Measurements from ENCODE around the gene SP1. TPM values are rescaled to one million over a fixed set of nuclear protein-coding genes. Genes with fewer than 3 reads are reported as not detected.

SP1 gene
- total RNA-seq, 1 experiment from 2014 or later, result 83.3 TPM

- H3K4me3 Mint-ChIP-seq (ENCODE audit: unreplicated experiment), result no peak overlapping the region
- BruUV-seq (replicated peaks), result no TSS peak
- H3K27ac Mint-ChIP-seq (ENCODE audit: unreplicated experiment), result no peak overlapping the region
- peaks cover 7% of the 10 kb centered on the region for H3K27me3 Mint-ChIP-seq (ENCODE audit: insufficient read depth, unreplicated experiment)
- POLR2A ChIA-PET, result no interaction called here
- Histone ChIP-seq H3K4me1 (0 out of 2 replicates have a peak, but pooled peaks cover 2% of the 10 kb centered on the region), H3K4me3 (ENCODE audit: low read depth, low read length) (no peak overlapping the region), H3K27me3 (replicated peaks; ENCODE audit: control insufficient read depth, insufficient read depth, low read length) (no peaks in the 10 kb centered on the region), H3K9me3 (no peaks in the 10 kb centered on the region), H3K36me3 (ENCODE audit: control insufficient read depth, insufficient read depth, low read length) (no peaks in the 10 kb centered on the region)
- peaks cover 11% of the 10 kb centered on the region for H3K4me1 Mint-ChIP-seq (ENCODE audit: low read depth, unreplicated experiment)
- intact Hi-C loops (cut with micrococcal nuclease; ENCODE audit: unreplicated experiment), result no loop called here
- CTCF ChIA-PET, result no interaction called here
- no peak for DNase-seq
- H3K36me3 Mint-ChIP-seq (ENCODE audit: insufficient read depth, unreplicated experiment), result no peaks in the 10 kb centered on the region
- TF ChIP-seq, protein P1, sequence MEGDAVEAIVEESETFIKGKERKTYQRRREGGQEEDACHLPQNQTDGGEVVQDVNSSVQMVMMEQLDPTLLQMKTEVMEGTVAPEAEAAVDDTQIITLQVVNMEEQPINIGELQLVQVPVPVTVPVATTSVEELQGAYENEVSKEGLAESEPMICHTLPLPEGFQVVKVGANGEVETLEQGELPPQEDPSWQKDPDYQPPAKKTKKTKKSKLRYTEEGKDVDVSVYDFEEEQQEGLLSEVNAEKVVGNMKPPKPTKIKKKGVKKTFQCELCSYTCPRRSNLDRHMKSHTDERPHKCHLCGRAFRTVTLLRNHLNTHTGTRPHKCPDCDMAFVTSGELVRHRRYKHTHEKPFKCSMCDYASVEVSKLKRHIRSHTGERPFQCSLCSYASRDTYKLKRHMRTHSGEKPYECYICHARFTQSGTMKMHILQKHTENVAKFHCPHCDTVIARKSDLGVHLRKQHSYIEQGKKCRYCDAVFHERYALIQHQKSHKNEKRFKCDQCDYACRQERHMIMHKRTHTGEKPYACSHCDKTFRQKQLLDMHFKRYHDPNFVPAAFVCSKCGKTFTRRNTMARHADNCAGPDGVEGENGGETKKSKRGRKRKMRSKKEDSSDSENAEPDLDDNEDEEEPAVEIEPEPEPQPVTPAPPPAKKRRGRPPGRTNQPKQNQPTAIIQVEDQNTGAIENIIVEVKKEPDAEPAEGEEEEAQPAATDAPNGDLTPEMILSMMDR (IDR thresholded peaks at IDR 0.05; ENCODE audit: insufficient read depth in 1 of 2, low read depth in 1 of 2, low read length in 1 of 2, severe bottlenecking in 1 of 2, unreplicated experiment in 1 of 2), result no peak
- no peaks in the 10 kb centered on the region for H3K9me3 Mint-ChIP-seq (ENCODE audit: unreplicated experiment)
These were observed 41.1 kb upstream of the SP1 start for GRCh38 chr12:53338916-53339315.

DNA sequence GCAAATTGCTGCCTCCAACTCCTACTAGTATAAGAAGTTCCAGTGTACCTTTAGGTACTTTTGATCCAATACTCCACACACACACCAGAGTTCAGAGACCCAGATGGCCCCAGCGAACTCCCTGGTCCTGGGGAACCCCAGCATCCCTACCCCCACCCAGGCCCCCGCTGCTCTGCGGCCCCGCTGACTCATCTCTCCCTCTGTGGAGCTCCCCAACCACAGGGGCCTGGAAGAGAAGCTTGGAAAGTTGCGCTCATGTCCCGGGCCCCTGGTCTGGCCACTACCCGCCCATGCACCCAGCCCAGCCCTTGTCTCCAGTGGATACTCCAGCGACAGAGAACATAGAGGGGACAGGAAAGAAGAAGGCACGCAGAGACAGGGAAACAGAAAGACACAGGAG is 39.6 kb upstream of the SP1 start:
- no peaks in the 10 kb centered on the region for H3K9me3 Mint-ChIP-seq (ENCODE audit: unreplicated experiment)
- H3K27ac Mint-ChIP-seq (ENCODE audit: unreplicated experiment), result no peak overlapping the region
- H3K4me3 Mint-ChIP-seq (ENCODE audit: unreplicated experiment), result no peak overlapping the region
- POLR2A ChIA-PET, result no interaction called here
- H3K9me3 ChIP-seq, result no peaks in the 10 kb centered on the region
- 0 out of 2 replicates have a peak, but pooled peaks cover 2% of the 10 kb centered on the region for H3K4me1 ChIP-seq
- TF ChIP-seq, protein P1 (IDR thresholded peaks at IDR 0.05; ENCODE audit: insufficient read depth in 1 of 2, low read depth in 1 of 2, low read length in 1 of 2, severe bottlenecking in 1 of 2, unreplicated experiment in 1 of 2), result no peak
- CTCF ChIA-PET, result interaction anchor here (0.5 kb wide), 1 partner anchor 19 kb away, joined by 3 read pairs; the partner anchor contains the start of gene AAAS
- intact Hi-C loops (cut with micrococcal nuclease; ENCODE audit: unreplicated experiment), result no loop called here
- no peaks in the 10 kb centered on the region for H3K36me3 Mint-ChIP-seq (ENCODE audit: insufficient read depth, unreplicated experiment)
- no peaks in the 10 kb centered on the region for H3K36me3 ChIP-seq (ENCODE audit: control insufficient read depth, insufficient read depth, low read length)
- peaks cover 17% of the 10 kb centered on the region for H3K4me1 Mint-ChIP-seq (ENCODE audit: low read depth, unreplicated experiment)
- no peak for DNase-seq
- peaks cover 7% of the 10 kb centered on the region for H3K27me3 Mint-ChIP-seq (ENCODE audit: insufficient read depth, unreplicated experiment)
- H3K4me3 ChIP-seq (ENCODE audit: low read depth, low read length), result no peak overlapping the region
- no peaks in the 10 kb centered on the region for H3K27me3 ChIP-seq (replicated peaks; ENCODE audit: control insufficient read depth, insufficient read depth, low read length)
- no TSS peak for BruUV-seq (replicated peaks)

- Histone ChIP-seq H3K4me1 (0 out of 2 replicates have a peak, but pooled peaks cover 2% of the 10 kb centered on the region), H3K27me3 (replicated peaks; ENCODE audit: control insufficient read depth, insufficient read depth, low read length) (no peaks in the 10 kb centered on the region), H3K9me3 (no peaks in the 10 kb centered on the region), H3K4me3 (ENCODE audit: low read depth, low read length) (no peak overlapping the region), H3K36me3 (ENCODE audit: control insufficient read depth, insufficient read depth, low read length) (no peaks in the 10 kb centered on the region)
- ChIA-PET POLR2A (no interaction called here), CTCF (interaction anchor here (1.4 to 2.4 kb wide), 2 partner anchors 18 to 22 kb away, joined by 4 to 6 read pairs; partner anchors contain the start of gene AAAS)
- TF ChIP-seq, protein P1 (IDR thresholded peaks at IDR 0.05; ENCODE audit: insufficient read depth in 1 of 2, low read depth in 1 of 2, low read length in 1 of 2, severe bottlenecking in 1 of 2, unreplicated experiment in 1 of 2), result no peak
- peak overlapping the region; percentile 15 for H3K4me3 Mint-ChIP-seq (ENCODE audit: unreplicated experiment)
- peaks cover 7% of the 10 kb centered on the region for H3K4me1 Mint-ChIP-seq (ENCODE audit: low read depth, unreplicated experiment)
- no peaks in the 10 kb centered on the region for H3K9me3 Mint-ChIP-seq (ENCODE audit: unreplicated experiment)
- no peak overlapping the region for H3K27ac Mint-ChIP-seq (ENCODE audit: unreplicated experiment)
- DNase-seq, result no peak
- no peaks in the 10 kb centered on the region for H3K36me3 Mint-ChIP-seq (ENCODE audit: insufficient read depth, unreplicated experiment)
- intact Hi-C loops (cut with micrococcal nuclease; ENCODE audit: unreplicated experiment), result no loop called here
- no peaks in the 10 kb centered on the region for H3K27me3 Mint-ChIP-seq (ENCODE audit: insufficient read depth, unreplicated experiment)
- no TSS peak for BruUV-seq (replicated peaks)
These were observed 36.5 kb upstream of the SP1 start for GRCh38 chr12:53343449-53343848.
